Measurements from ENCODE around the gene RAB7B.

DNA sequence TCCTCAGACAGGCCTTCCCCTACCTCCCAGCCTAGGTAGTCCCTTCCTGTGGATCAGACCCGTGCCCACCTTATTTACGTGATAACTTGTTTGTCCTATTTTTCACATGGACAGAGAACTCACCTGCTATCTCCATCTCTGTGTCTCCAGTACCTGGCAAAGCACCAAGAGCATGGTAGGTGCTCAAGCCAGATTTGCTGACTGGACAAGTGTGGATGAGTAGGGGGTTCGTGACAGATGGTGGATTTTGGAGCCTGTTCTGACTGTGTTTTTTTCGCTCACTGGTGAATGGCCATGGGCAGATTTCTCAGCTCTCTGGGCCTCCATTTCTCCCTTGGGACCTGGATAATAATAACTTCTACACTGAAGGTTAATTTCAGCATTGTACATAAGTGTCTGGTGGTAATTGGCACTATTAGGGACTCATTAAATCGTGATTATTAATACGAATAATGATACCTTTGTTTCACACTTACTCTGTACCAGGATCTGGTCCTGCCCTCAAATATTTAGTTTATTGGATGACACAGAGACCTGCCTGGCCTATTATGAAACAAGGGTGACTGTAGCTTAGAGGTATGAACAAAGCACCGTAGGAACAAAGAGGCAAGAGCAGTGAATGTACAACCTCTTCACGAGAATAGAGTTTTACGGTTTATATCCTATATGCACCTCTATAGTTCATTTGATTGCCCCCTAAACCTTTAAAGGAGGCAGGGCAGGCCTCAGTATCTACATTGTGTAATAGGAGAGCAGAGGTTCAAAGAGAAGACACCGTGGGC is 35.5 kb downstream of the RAB7B start:
- TF ChIP-seq POLR2AphosphoS5 (IDR thresholded peaks at IDR 0.05; ENCODE audit: low read depth, low read length), result no peak
- TF ChIP-seq, protein P1, sequence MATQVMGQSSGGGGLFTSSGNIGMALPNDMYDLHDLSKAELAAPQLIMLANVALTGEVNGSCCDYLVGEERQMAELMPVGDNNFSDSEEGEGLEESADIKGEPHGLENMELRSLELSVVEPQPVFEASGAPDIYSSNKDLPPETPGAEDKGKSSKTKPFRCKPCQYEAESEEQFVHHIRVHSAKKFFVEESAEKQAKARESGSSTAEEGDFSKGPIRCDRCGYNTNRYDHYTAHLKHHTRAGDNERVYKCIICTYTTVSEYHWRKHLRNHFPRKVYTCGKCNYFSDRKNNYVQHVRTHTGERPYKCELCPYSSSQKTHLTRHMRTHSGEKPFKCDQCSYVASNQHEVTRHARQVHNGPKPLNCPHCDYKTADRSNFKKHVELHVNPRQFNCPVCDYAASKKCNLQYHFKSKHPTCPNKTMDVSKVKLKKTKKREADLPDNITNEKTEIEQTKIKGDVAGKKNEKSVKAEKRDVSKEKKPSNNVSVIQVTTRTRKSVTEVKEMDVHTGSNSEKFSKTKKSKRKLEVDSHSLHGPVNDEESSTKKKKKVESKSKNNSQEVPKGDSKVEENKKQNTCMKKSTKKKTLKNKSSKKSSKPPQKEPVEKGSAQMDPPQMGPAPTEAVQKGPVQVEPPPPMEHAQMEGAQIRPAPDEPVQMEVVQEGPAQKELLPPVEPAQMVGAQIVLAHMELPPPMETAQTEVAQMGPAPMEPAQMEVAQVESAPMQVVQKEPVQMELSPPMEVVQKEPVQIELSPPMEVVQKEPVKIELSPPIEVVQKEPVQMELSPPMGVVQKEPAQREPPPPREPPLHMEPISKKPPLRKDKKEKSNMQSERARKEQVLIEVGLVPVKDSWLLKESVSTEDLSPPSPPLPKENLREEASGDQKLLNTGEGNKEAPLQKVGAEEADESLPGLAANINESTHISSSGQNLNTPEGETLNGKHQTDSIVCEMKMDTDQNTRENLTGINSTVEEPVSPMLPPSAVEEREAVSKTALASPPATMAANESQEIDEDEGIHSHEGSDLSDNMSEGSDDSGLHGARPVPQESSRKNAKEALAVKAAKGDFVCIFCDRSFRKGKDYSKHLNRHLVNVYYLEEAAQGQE (IDR thresholded peaks at IDR 0.05; ENCODE audit: insufficient read depth in 1 of 2, low read depth in 2 of 2, low read length in 2 of 2), result no peak
